Prostate gland (tissue), 2 donors: ENCODE measurements around the gene CRADD.

Experiments used
- CTCF ChIP-seq, 4 experiments: fragments of 200-600 bp in 2 of 4; fragments of 450-650 bp in 2 of 4; sonication (generic) in 2 of 4; IDR thresholded peaks; 1 replicate in 3 of 4; 2 replicates in 1 of 4; pipeline ENCODE4 v1.5.1; 2016 to 2019; ENCODE audit warnings: antibody characterized with exemption in 4 of 4, mild to moderate bottlenecking in 2 of 4, moderate library complexity in 2 of 4
- POLR2A ChIP-seq: fragments of 450-650 bp; IDR thresholded peaks from one replicate; pipeline ENCODE4 v1.6.1; 2016; ENCODE audit warnings: antibody characterized with exemption, mild to moderate bottlenecking
- POLR2AphosphoS5 ChIP-seq: sonication (generic); formaldehyde crosslinking; IDR thresholded peaks from one replicate; pipeline ENCODE4 v1.6.1; 2017; ENCODE audit warnings: antibody characterized with exemption

- TF ChIP-seq CTCF (IDR thresholded peaks at IDR 0.05): no peak
- no peak for TF ChIP-seq POLR2AphosphoS5
- TF ChIP-seq POLR2A: no peak
These were observed 109.7 kb downstream of the CRADD start for GRCh38 chr12:93786656-93787397.
